GM23338 (cell line): Measurements from ENCODE around the gene MPST. TPM values are rescaled to one million over a fixed set of nuclear protein-coding genes. Genes with fewer than 3 reads are reported as not detected.

Experiments used
- ATAC-seq: fragments of 200-7000 bp; cut with Tn5 transposase; 3 replicates; pipeline ENCODE4 v1.9.1; 2020
- DNase-seq: peaks from one replicate; pipeline ENCODE4 v3.0.0-alpha.2; 2015; ENCODE audit warnings: low spot score
- H2AFZ ChIP-seq: fragments of 200-600 bp; sonication (generic); 2 replicates; pipeline ENCODE4 v1.8.0; 2016; ENCODE audit warnings: antibody characterized with exemption, mild to moderate bottlenecking, moderate library complexity
- H3F3A ChIP-seq: fragments of 200-600 bp; sonication (generic); replicated peaks from 2 replicates; pipeline ENCODE4 v1.8.0; 2017; ENCODE audit warnings: antibody characterized with exemption, mixed run types, low read depth
- H3K27ac ChIP-seq: fragments of 200-600 bp; sonication (generic); 2 replicates; pipeline ENCODE4 v1.6.1; 2016; ENCODE audit warnings: low read depth
- H3K27me3 ChIP-seq: fragments of 200-600 bp; sonication (generic); 2 replicates; pipeline ENCODE4 v1.8.0; 2016; ENCODE audit warnings: mild to moderate bottlenecking, mixed run types, moderate library complexity; ENCODE audit not compliant: insufficient read depth
- H3K36me3 ChIP-seq: fragments of 200-600 bp; sonication (generic); 2 replicates; pipeline ENCODE4 v1.8.0; 2016; ENCODE audit warnings: mild to moderate bottlenecking; ENCODE audit not compliant: insufficient read depth
- H3K4me1 ChIP-seq: fragments of 200-600 bp; sonication (generic); 2 replicates; pipeline ENCODE4 v1.8.0; 2016; ENCODE audit warnings: mild to moderate bottlenecking, moderate library complexity; ENCODE audit not compliant: insufficient read depth
- H3K4me2 ChIP-seq: fragments of 200-600 bp; sonication (generic); 2 replicates; pipeline ENCODE4 v1.7.1; 2017; ENCODE audit warnings: mixed run types
- H3K4me3 ChIP-seq: fragments of 200-600 bp; sonication (generic); 2 replicates; pipeline ENCODE4 v1.6.1; 2016; ENCODE audit warnings: mixed run types
- H3K79me2 ChIP-seq: fragments of 200-600 bp; sonication (generic); replicated peaks from 2 replicates; pipeline ENCODE4 v1.8.0; 2017; ENCODE audit warnings: mild to moderate bottlenecking; ENCODE audit not compliant: insufficient read depth
- H3K9me2 ChIP-seq: fragments of 200-600 bp; sonication (generic); 2 replicates; pipeline ENCODE4 v1.8.0; 2017; ENCODE audit not compliant: insufficient read depth
- H4K20me1 ChIP-seq: fragments of 200-600 bp; sonication (generic); replicated peaks from 2 replicates; pipeline ENCODE4 v1.8.0; 2017; ENCODE audit warnings: mild to moderate bottlenecking; ENCODE audit not compliant: insufficient read depth
- H3K27ac Mint-ChIP-seq: 2 replicates; pipeline ENCODE4 v1.8.0; 2020; ENCODE audit warnings: inconsistent platforms, mild to moderate bottlenecking, moderate library complexity, mixed read lengths
- H3K27me3 Mint-ChIP-seq: 3 replicates; pipeline ENCODE4 v1.8.0; 2022; ENCODE audit warnings: low read depth, mild to moderate bottlenecking, moderate library complexity, mixed read lengths, inconsistent platforms; ENCODE audit not compliant: insufficient read depth, poor library complexity
- H3K36me3 Mint-ChIP-seq: 3 replicates; pipeline ENCODE4 v1.8.0; 2021; ENCODE audit warnings: low read depth, mild to moderate bottlenecking, inconsistent platforms, moderate library complexity, mixed read lengths
- H3K4me1 Mint-ChIP-seq: 3 replicates; pipeline ENCODE4 v1.8.0; 2020; ENCODE audit warnings: mild to moderate bottlenecking, inconsistent platforms, mixed read lengths
- H3K4me3 Mint-ChIP-seq: 3 replicates; pipeline ENCODE4 v1.8.0; 2021; ENCODE audit warnings: moderate library complexity, mild to moderate bottlenecking, inconsistent platforms, mixed read lengths
- H3K9me3 Mint-ChIP-seq: 3 replicates; pipeline ENCODE4 v1.8.0; 2020; ENCODE audit warnings: moderate library complexity, mild to moderate bottlenecking, inconsistent platforms, mixed read lengths
- CREB1 ChIP-seq: fragments of 250-450 bp; sonication (Bioruptor Pico); IDR thresholded peaks from 2 replicates; pipeline ENCODE4 v1.5.0; 2020; ENCODE audit warnings: low read depth, mild to moderate bottlenecking, moderate library complexity
- JUNB ChIP-seq: IDR thresholded peaks from one replicate; pipeline ENCODE4 v1.6.1; 2016; ENCODE audit warnings: antibody characterized with exemption; ENCODE audit not compliant: unreplicated experiment
- POLR2AphosphoS5 ChIP-seq: IDR thresholded peaks from 2 replicates; pipeline ENCODE4 v1.6.1; 2016; ENCODE audit warnings: antibody characterized with exemption, low read depth
- STAT1 ChIP-seq: IDR thresholded peaks from one replicate; pipeline ENCODE4 v1.6.1; 2016; ENCODE audit warnings: antibody characterized with exemption; ENCODE audit not compliant: unreplicated experiment
- ZNF114 ChIP-seq: fragments of 250-450 bp; sonication (Bioruptor Pico); IDR thresholded peaks from 2 replicates; pipeline ENCODE4 v1.5.0; 2020; ENCODE audit warnings: mild to moderate bottlenecking, moderate library complexity
- ZNF331 ChIP-seq: fragments of 250-450 bp; sonication (Bioruptor Pico); IDR thresholded peaks from 2 replicates; pipeline ENCODE4 v1.5.0; 2020; ENCODE audit warnings: low read depth, mild to moderate bottlenecking, moderate library complexity
- polyA plus RNA-seq: library from polyadenylated mRNA; unstranded; fragments of >200 nt; fragmentation: Nextera tagmentation; extraction: Ambion mirVana; gene quantifications from 2 replicates; pipeline ENCODE4 v1.2.1, GENCODE V29; 2016
- total RNA-seq: library from RNA; depleted of rRNA; stranded (reverse); fragments of >200 nt; shearing (Covaris generic); gene quantifications from 2 replicates; pipeline ENCODE4 v1.2.3, GENCODE V29; 2014
- TF ChIP-seq, protein P1 (sequence below), 2 experiments: fragments of 200-600 bp in 1 of 2; sonication (generic) in 1 of 2; conservative IDR thresholded peaks; 2 replicates each; pipeline versions ENCODE4 v1.5.1 to v1.6.1; 2016 to 2017; ENCODE audit warnings: antibody characterized with exemption in 2 of 2, low read depth in 2 of 2, mild to moderate bottlenecking in 2 of 2, moderate library complexity in 1 of 2
- TF ChIP-seq, protein P2 (sequence below): IDR thresholded peaks from 2 replicates; pipeline ENCODE4 v1.6.1; 2016; ENCODE audit warnings: antibody characterized with exemption
- TF ChIP-seq, protein P3 (sequence below): IDR thresholded peaks from one replicate; pipeline ENCODE4 v1.6.1; 2018; ENCODE audit warnings: antibody characterized with exemption; ENCODE audit not compliant: unreplicated experiment

The MPST gene
- total and polyA plus RNA-seq, 2 experiments from 2014 or later, result 86.2 to 158 TPM

DNA sequence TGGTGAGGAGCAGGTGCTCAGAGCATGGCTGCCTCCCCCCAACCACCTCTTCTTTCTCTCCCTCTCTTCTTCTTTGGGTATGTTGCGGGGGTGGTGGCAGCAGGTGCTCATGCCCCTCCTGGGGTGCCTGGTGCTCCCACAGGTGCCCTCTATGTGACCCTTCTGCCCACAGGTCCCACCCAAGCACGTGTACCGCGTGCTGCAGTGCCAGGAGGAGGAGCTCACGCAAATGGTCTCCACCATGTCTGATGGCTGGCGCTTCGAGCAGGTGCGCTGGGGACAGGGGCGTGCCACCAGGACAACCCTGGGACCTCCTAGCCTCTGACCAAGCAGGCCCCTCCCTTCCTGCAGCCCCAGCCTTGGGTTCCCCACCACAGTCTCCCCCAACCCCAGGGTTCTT, 37.7 kb downstream of the MPST start:
- Histone ChIP-seq H3K4me1 (peaks cover 8% of the 10 kb centered on the region; the same call in 1 of the 2 replicates), H4K20me1 (0 out of 2 replicates have a peak, but pooled peaks cover 8% of the 10 kb centered on the region), H3K4me3 (no peak overlapping the region), H3K4me2 (no peak overlapping the region), H3K79me2 (no peaks in the 10 kb centered on the region), H2AFZ (no peak overlapping the region), H3K36me3 (no peaks in the 10 kb centered on the region; the same call in 1 of the 2 replicates), H3K27me3 (no peaks in the 10 kb centered on the region), H3K27ac (no peak overlapping the region), H3F3A (no peaks in the 10 kb centered on the region), H3K9me2 (no peaks in the 10 kb centered on the region)
- Mint-ChIP-seq H3K27ac (no peak overlapping the region), H3K4me1 (peaks cover 14% of the 10 kb centered on the region), H3K36me3 (peaks cover 14% of the 10 kb centered on the region; the same call in 2 of the 3 replicates), H3K9me3 (no peaks in the 10 kb centered on the region), H3K4me3 (no peak overlapping the region), H3K27me3 (peaks cover 6% of the 10 kb centered on the region)
- no peak for DNase-seq
- TF ChIP-seq, protein P1, sequence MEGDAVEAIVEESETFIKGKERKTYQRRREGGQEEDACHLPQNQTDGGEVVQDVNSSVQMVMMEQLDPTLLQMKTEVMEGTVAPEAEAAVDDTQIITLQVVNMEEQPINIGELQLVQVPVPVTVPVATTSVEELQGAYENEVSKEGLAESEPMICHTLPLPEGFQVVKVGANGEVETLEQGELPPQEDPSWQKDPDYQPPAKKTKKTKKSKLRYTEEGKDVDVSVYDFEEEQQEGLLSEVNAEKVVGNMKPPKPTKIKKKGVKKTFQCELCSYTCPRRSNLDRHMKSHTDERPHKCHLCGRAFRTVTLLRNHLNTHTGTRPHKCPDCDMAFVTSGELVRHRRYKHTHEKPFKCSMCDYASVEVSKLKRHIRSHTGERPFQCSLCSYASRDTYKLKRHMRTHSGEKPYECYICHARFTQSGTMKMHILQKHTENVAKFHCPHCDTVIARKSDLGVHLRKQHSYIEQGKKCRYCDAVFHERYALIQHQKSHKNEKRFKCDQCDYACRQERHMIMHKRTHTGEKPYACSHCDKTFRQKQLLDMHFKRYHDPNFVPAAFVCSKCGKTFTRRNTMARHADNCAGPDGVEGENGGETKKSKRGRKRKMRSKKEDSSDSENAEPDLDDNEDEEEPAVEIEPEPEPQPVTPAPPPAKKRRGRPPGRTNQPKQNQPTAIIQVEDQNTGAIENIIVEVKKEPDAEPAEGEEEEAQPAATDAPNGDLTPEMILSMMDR (conservative IDR thresholded peaks at IDR 0.05; ENCODE audit: low read depth in 2 of 2), result no peak
- TF ChIP-seq STAT1 (no peak), ZNF114 (no peak), JUNB (no peak), POLR2AphosphoS5 (no peak), CREB1 (CRISPR knock-in tag) (no peak), ZNF331 (CRISPR knock-in tag) (no peak)
- TF ChIP-seq, protein P2, sequence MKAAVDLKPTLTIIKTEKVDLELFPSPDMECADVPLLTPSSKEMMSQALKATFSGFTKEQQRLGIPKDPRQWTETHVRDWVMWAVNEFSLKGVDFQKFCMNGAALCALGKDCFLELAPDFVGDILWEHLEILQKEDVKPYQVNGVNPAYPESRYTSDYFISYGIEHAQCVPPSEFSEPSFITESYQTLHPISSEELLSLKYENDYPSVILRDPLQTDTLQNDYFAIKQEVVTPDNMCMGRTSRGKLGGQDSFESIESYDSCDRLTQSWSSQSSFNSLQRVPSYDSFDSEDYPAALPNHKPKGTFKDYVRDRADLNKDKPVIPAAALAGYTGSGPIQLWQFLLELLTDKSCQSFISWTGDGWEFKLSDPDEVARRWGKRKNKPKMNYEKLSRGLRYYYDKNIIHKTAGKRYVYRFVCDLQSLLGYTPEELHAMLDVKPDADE, result no peak
- TF ChIP-seq, protein P3, sequence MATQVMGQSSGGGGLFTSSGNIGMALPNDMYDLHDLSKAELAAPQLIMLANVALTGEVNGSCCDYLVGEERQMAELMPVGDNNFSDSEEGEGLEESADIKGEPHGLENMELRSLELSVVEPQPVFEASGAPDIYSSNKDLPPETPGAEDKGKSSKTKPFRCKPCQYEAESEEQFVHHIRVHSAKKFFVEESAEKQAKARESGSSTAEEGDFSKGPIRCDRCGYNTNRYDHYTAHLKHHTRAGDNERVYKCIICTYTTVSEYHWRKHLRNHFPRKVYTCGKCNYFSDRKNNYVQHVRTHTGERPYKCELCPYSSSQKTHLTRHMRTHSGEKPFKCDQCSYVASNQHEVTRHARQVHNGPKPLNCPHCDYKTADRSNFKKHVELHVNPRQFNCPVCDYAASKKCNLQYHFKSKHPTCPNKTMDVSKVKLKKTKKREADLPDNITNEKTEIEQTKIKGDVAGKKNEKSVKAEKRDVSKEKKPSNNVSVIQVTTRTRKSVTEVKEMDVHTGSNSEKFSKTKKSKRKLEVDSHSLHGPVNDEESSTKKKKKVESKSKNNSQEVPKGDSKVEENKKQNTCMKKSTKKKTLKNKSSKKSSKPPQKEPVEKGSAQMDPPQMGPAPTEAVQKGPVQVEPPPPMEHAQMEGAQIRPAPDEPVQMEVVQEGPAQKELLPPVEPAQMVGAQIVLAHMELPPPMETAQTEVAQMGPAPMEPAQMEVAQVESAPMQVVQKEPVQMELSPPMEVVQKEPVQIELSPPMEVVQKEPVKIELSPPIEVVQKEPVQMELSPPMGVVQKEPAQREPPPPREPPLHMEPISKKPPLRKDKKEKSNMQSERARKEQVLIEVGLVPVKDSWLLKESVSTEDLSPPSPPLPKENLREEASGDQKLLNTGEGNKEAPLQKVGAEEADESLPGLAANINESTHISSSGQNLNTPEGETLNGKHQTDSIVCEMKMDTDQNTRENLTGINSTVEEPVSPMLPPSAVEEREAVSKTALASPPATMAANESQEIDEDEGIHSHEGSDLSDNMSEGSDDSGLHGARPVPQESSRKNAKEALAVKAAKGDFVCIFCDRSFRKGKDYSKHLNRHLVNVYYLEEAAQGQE, result no peak
- ATAC-seq, result no peak
